H1 (cell line): ENCODE data around the gene SSH2. TPM values are rescaled to one million over a fixed set of nuclear protein-coding genes. Genes with fewer than 3 reads are reported as not detected.

Experiments
- CTCF ChIA-PET: fragments of 300-600 bp; sonication (Branson Sonifier 250); formaldehyde crosslinking; loops from one replicate; lab custom pipeline; 2021; ENCODE audit not compliant: partially characterized antibody; lab: Charles Lee
- POLR2A ChIA-PET: fragments of 300-600 bp; sonication (Branson Sonifier 250); formaldehyde crosslinking; loops from one replicate; lab custom pipeline; 2021; ENCODE audit warnings: inconsistent platforms; ENCODE audit not compliant: partially characterized antibody; lab: Charles Lee
- DNase-seq, 2 experiments: peaks; one replicate each; pipeline versions ENCODE4 v3.0.0 to v3.0.0-alpha.2; 2010 to 2022; ENCODE audit warnings: low spot score in 2 of 2, low read depth in 1 of 2, mixed read lengths in 1 of 2
- FAIRE-seq: peaks from 2 replicates; lab custom pipeline; 2011; peaks lifted over from hg19 to GRCh38; lab: Jason Lieb, UNC
- H2AFZ ChIP-seq: 2 replicates; pipeline ENCODE4 v1.8.1; 2012; ENCODE audit warnings: low read length, inconsistent platforms
- H2AK5ac ChIP-seq: 2 replicates; pipeline ENCODE4 v1.6.1; 2013; ENCODE audit warnings: low read depth, low read length
- H2BK120ac ChIP-seq: replicated peaks from 2 replicates; pipeline ENCODE3; 2013; ENCODE audit warnings: low read depth, low read length, inconsistent platforms
- H2BK12ac ChIP-seq: 2 replicates; pipeline ENCODE4 v1.6.1; 2013; ENCODE audit warnings: low read depth, low read length
- H2BK15ac ChIP-seq: 2 replicates; pipeline ENCODE4 v1.6.1; 2013; ENCODE audit warnings: low read length
- H2BK20ac ChIP-seq: 2 replicates; pipeline ENCODE4 v1.6.1; 2013; ENCODE audit warnings: low read length
- H2BK5ac ChIP-seq: 2 replicates; pipeline ENCODE4 v1.6.1; 2013; ENCODE audit warnings: low read depth, low read length
- H3K14ac ChIP-seq: 2 replicates; pipeline ENCODE4 v1.6.1; 2013; ENCODE audit warnings: inconsistent platforms; ENCODE audit not compliant: insufficient read length
- H3K18ac ChIP-seq: 2 replicates; pipeline ENCODE4 v1.6.1; 2013; ENCODE audit warnings: low read length; ENCODE audit errors: extremely low read depth
- H3K23ac ChIP-seq: 2 replicates; pipeline ENCODE4 v1.6.1; 2013; ENCODE audit warnings: inconsistent platforms; ENCODE audit not compliant: insufficient read length
- H3K23me2 ChIP-seq: 2 replicates; pipeline ENCODE4 v1.6.1; 2013; ENCODE audit warnings: low read depth, low read length
- H3K27ac ChIP-seq: 2 replicates; pipeline ENCODE4 v1.6.1; 2011; ENCODE audit warnings: low read depth, low read length, inconsistent platforms
- H3K27me3 ChIP-seq, 4 experiments: replicated peaks in 1 of 4; 1 replicate in 1 of 4; 2 replicates in 3 of 4; pipeline versions ENCODE4 v1.6.1 to v1.8.1; 2011 to 2013; ENCODE audit warnings: low read length in 3 of 4, mild to moderate bottlenecking in 3 of 4, inconsistent platforms in 2 of 4, mixed read lengths in 2 of 4, moderate library complexity in 1 of 4; ENCODE audit not compliant: control insufficient read depth in 3 of 4, insufficient read depth in 3 of 4; ENCODE audit errors: extremely low read depth in 1 of 4
- H3K36me3 ChIP-seq, 4 experiments: 2 replicates each; pipeline versions ENCODE4 v1.6.1 to v1.8.1; 2011 to 2013; ENCODE audit warnings: mild to moderate bottlenecking in 4 of 4, low read length in 3 of 4, moderate library complexity in 2 of 4, control low read depth in 1 of 4, inconsistent platforms in 1 of 4; ENCODE audit not compliant: insufficient read depth in 4 of 4, control insufficient read depth in 2 of 4
- H3K4ac ChIP-seq: replicated peaks from 2 replicates; pipeline ENCODE3; 2013; ENCODE audit warnings: low read length, low read depth, mixed read lengths, inconsistent platforms; ENCODE audit not compliant: insufficient read length
- H3K4me1 ChIP-seq, 4 experiments: replicated peaks in 1 of 4; 1 replicate in 1 of 4; 2 replicates in 3 of 4; pipeline versions ENCODE4 v1.6.1 to v1.8.1; 2011 to 2013; ENCODE audit warnings: low read length in 3 of 4, inconsistent platforms in 2 of 4, mixed read lengths in 1 of 4; ENCODE audit not compliant: insufficient read depth in 4 of 4, control insufficient read depth in 3 of 4
- H3K4me2 ChIP-seq, 2 experiments: 2 replicates each; pipeline versions ENCODE4 v1.6.1 to v1.8.1; 2011 to 2013; ENCODE audit warnings: low read depth in 2 of 2, low read length in 2 of 2, control low read depth in 1 of 2, inconsistent platforms in 1 of 2, mild to moderate bottlenecking in 1 of 2; ENCODE audit not compliant: insufficient read depth in 1 of 2
- H3K4me3 ChIP-seq, 4 experiments: fragments of 200-600, 300-600 bp in 1 of 4; sonication (generic), shearing (Covaris generic), sonication (Bioruptor Twin) in 1 of 4; 2 replicates each; pipeline versions ENCODE4 v1.5.1 to v1.8.1; 2011 to 2016; ENCODE audit warnings: low read length in 4 of 4, low read depth in 3 of 4, control low read depth in 2 of 4, inconsistent platforms in 2 of 4, mild to moderate bottlenecking in 2 of 4, mixed read lengths in 1 of 4, moderate library complexity in 1 of 4; ENCODE audit not compliant: insufficient read depth in 2 of 4; ENCODE audit errors: extremely low read depth in 1 of 4
- H3K56ac ChIP-seq: replicated peaks from 2 replicates; pipeline ENCODE3; 2013; ENCODE audit warnings: low read depth, mild to moderate bottlenecking, mixed read lengths, low read length, inconsistent platforms; ENCODE audit not compliant: insufficient read length
- H3K79me1 ChIP-seq: 2 replicates; pipeline ENCODE4 v1.6.1; 2013; ENCODE audit warnings: low read depth, low read length, control low read depth
- H3K79me2 ChIP-seq, 2 experiments: 2 replicates each; pipeline versions ENCODE4 v1.6.1 to v1.8.1; 2012 to 2013; ENCODE audit warnings: low read length in 2 of 2, mild to moderate bottlenecking in 2 of 2, inconsistent platforms in 1 of 2; ENCODE audit not compliant: insufficient read depth in 2 of 2, control insufficient read depth in 1 of 2
- H3K9ac ChIP-seq, 4 experiments: replicated peaks in 1 of 4; 1 replicate in 1 of 4; 2 replicates in 3 of 4; pipeline versions ENCODE4 v1.6.1 to v1.8.1; 2011 to 2013; ENCODE audit warnings: low read depth in 3 of 4, low read length in 3 of 4, control low read depth in 2 of 4, mild to moderate bottlenecking in 2 of 4, moderate library complexity in 2 of 4, inconsistent platforms in 1 of 4; ENCODE audit errors: extremely low read depth in 1 of 4
- H3K9me3 ChIP-seq, 2 experiments: 2 replicates each; pipeline versions ENCODE4 v1.6.1 to v1.8.1; 2012 to 2013; ENCODE audit warnings: mild to moderate bottlenecking in 2 of 2, moderate library complexity in 2 of 2, control low read depth in 1 of 2, inconsistent platforms in 1 of 2, low read depth in 1 of 2, low read length in 1 of 2, mixed read lengths in 1 of 2; ENCODE audit not compliant: insufficient read depth in 2 of 2
- H4K20me1 ChIP-seq, 2 experiments: replicated peaks in 1 of 2; 2 replicates each; pipeline versions ENCODE3 to v1.8.1; 2011 to 2013; ENCODE audit warnings: inconsistent platforms in 2 of 2, low read length in 2 of 2, mild to moderate bottlenecking in 1 of 2; ENCODE audit not compliant: insufficient read depth in 2 of 2, control insufficient read depth in 1 of 2
- H4K5ac ChIP-seq: 2 replicates; pipeline ENCODE4 v1.6.1; 2013; ENCODE audit warnings: low read length, low read depth, mixed read lengths, inconsistent platforms; ENCODE audit not compliant: insufficient read length
- H4K8ac ChIP-seq: 2 replicates; pipeline ENCODE4 v1.8.0; 2013; ENCODE audit warnings: mild to moderate bottlenecking, moderate library complexity, low read length, inconsistent platforms; ENCODE audit not compliant: insufficient read depth; ENCODE audit errors: extremely low read depth
- H4K91ac ChIP-seq: replicated peaks from 2 replicates; pipeline ENCODE3; 2013; ENCODE audit warnings: low read length, mixed read lengths, inconsistent platforms; ENCODE audit not compliant: insufficient read length
- ATF3 ChIP-seq: IDR thresholded peaks from 2 replicates; pipeline ENCODE4 v1.6.1; 2011; ENCODE audit warnings: low read depth, mild to moderate bottlenecking, low read length; ENCODE audit not compliant: insufficient read depth
- CTCF ChIP-seq, 3 experiments: IDR thresholded peaks; 1 replicate in 2 of 3; 2 replicates in 1 of 3; pipeline versions ENCODE4 v1.5.1 to v1.6.1; 2011; ENCODE audit warnings: low read length in 3 of 3, mild to moderate bottlenecking in 3 of 3, inconsistent platforms in 2 of 3, low read depth in 1 of 3, moderate library complexity in 1 of 3; ENCODE audit not compliant: insufficient read depth in 1 of 3; ENCODE audit errors: control extremely low read depth in 1 of 3
- EGR1 ChIP-seq: IDR thresholded peaks from 2 replicates; pipeline ENCODE4 v1.6.1; 2011; ENCODE audit warnings: low read depth, low read length, borderline replicate concordance
- FOSL1 ChIP-seq: IDR thresholded peaks from 2 replicates; pipeline ENCODE4 v1.6.1; 2011; ENCODE audit warnings: mild to moderate bottlenecking, low read depth, low read length, moderate library complexity; ENCODE audit not compliant: insufficient read depth
- GTF2F1 ChIP-seq: IDR thresholded peaks from 2 replicates; pipeline ENCODE4 v1.6.1; 2012; ENCODE audit warnings: low read depth, low read length, improper control_type of control experiment, borderline replicate concordance
- HDAC6 ChIP-seq: IDR thresholded peaks from one replicate; pipeline ENCODE4 v1.7.1; 2012; ENCODE audit warnings: low read depth, mild to moderate bottlenecking, inconsistent platforms, low read length, moderate library complexity
- JUN ChIP-seq: IDR thresholded peaks from 2 replicates; pipeline ENCODE4 v1.6.1; 2011; ENCODE audit warnings: low read depth, mild to moderate bottlenecking, improper control_type of control experiment, low read length
- SIX5 ChIP-seq: IDR thresholded peaks from 2 replicates; pipeline ENCODE4 v1.6.1; 2011; ENCODE audit warnings: mild to moderate bottlenecking, low read depth, low read length
- SP2 ChIP-seq: IDR thresholded peaks from 2 replicates; pipeline ENCODE4 v1.6.1; 2012; ENCODE audit warnings: mild to moderate bottlenecking, low read length, inconsistent platforms
- SP4 ChIP-seq: IDR thresholded peaks from 2 replicates; pipeline ENCODE4 v1.6.1; 2012; ENCODE audit warnings: low read length, inconsistent platforms
- TBP ChIP-seq: IDR thresholded peaks from 2 replicates; pipeline ENCODE4 v1.6.1; 2011; ENCODE audit warnings: low read depth, low read length, improper control_type of control experiment
- YY1 ChIP-seq: IDR thresholded peaks from 2 replicates; pipeline ENCODE4 v1.6.1; 2011; ENCODE audit warnings: low read depth, mild to moderate bottlenecking, low read length
- ZNF274 ChIP-seq: IDR thresholded peaks from 2 replicates; pipeline ENCODE4 v1.7.0; 2012; ENCODE audit warnings: low read length, borderline replicate concordance; ENCODE audit errors: extremely low read depth
- WGBS, 2 experiments: shearing (Covaris generic) in 1 of 2; methylation state at CpG; one replicate each; pipeline versions ENCODE4 v1.1.6 to v1.1.7; 2013 to 2015; ENCODE audit warnings: low lambda C conversion rate in 2 of 2, mixed read lengths in 2 of 2, inconsistent platforms in 1 of 2, low coverage in 1 of 2, missing lambda C conversion rate in 1 of 2; ENCODE audit not compliant: insufficient replicate concordance in 2 of 2, insufficient coverage in 1 of 2, insufficient read length in 1 of 2; ENCODE audit errors: extremely low coverage in 1 of 2, missing lambda C conversion rate in 1 of 2; 5-methylcytosine and 5-hydroxymethylcytosine counted together
- polyA plus RNA-seq, 7 experiments: library from polyadenylated mRNA; depleted of rRNA in 3 of 7; stranded (reverse) in 5 of 7; unstranded in 2 of 7; fragments of >200 nt in 5 of 7; fragments of 200-250 nt in 2 of 7; gene quantifications; 1 replicate in 5 of 7; 2 replicates in 1 of 7; 4 replicates in 1 of 7; pipeline versions ENCODE4 v1.2.1 to v1.2.3, GENCODE V29; 2011 to 2013; ENCODE audit warnings: missing spikeins in 2 of 7, mixed read lengths in 2 of 7
- total RNA-seq: library from RNA; stranded (reverse); fragmentation: NEBNext Ultra II Directional; extraction: Animal tissue kit (Norgen Biotek cat#: 25700); gene quantifications from 2 replicates; pipeline ENCODE4 v1.2.1, GENCODE V29; 2021

SSH2 gene
- total and polyA plus RNA-seq, 2 of the 8 experiments (the other 6 are each of a cell fraction or from before 2014, with no cell fraction given), result 5.2 to 15.9 TPM

GRCh38 chr17:29772981-29773380 lies 157.0 kb downstream of the SSH2 start:
- Histone ChIP-seq H2BK20ac (no peak overlapping the region), H3K56ac (no peak overlapping the region), H3K4me2 (no peak overlapping the region), H4K8ac (no peak overlapping the region), H2BK15ac (no peak overlapping the region), H3K14ac (no peak overlapping the region), H2BK120ac (no peak overlapping the region), H3K18ac (no peak overlapping the region), H4K20me1 (no peaks in the 10 kb centered on the region), H3K4me1 (no peaks in the 10 kb centered on the region), H3K9ac (no peak overlapping the region), H2BK12ac (no peak overlapping the region), H3K36me3 (no peaks in the 10 kb centered on the region), H2AFZ (no peak overlapping the region), H3K4ac (no peak overlapping the region), H3K4me3 (no peak overlapping the region), H4K5ac (no peak overlapping the region), H3K79me2 (no peaks in the 10 kb centered on the region), H3K23ac (no peak overlapping the region), H4K91ac (no peak overlapping the region), H3K23me2 (no peaks in the 10 kb centered on the region), H3K79me1 (no peaks in the 10 kb centered on the region), H2BK5ac (no peak overlapping the region), H3K9me3 (no peaks in the 10 kb centered on the region), H3K27ac (no peak overlapping the region), H3K27me3 (no peaks in the 10 kb centered on the region), H2AK5ac (no peak overlapping the region)
- FAIRE-seq, result no peak
- POLR2A ChIA-PET, result no interaction called here
- CTCF ChIA-PET, result interaction anchor here (0.6 kb wide), 1 partner anchor 101 kb away, joined by 5 read pairs; no protein-coding TSS in a partner anchor
- 82% methylated on average over 2 of the region's 2 CpGs; no CpG with 5 or more reads in 1 of the 2 experiments for WGBS, 2 experiments
- no peak for DNase-seq
- TF ChIP-seq ZNF274 (no peak), SP2 (no peak), TBP (no peak), ATF3 (no peak), YY1 (no peak), HDAC6 (no peak), CTCF (IDR thresholded peaks at IDR 0.05; ENCODE audit: control extremely low read depth in 1 of 3, insufficient read depth in 1 of 3, low read depth in 1 of 3, low read length in 3 of 3) (no peak), FOSL1 (no peak), GTF2F1 (no peak), SIX5 (no peak), JUN (no peak), SP4 (no peak), EGR1 (no peak)
